Measurements from ENCODE around the gene GPATCH8. TPM values are rescaled to one million over a fixed set of nuclear protein-coding genes. Genes with fewer than 3 reads are reported as not detected.

GPATCH8 gene
- total RNA-seq, 1 donor from 2014 or later = 39.0 TPM

- Histone ChIP-seq H3K9me3 (no peaks in the 10 kb centered on the region), H3K4me1 (peaks cover 19% of the 10 kb centered on the region), H3K27me3 (no peaks in the 10 kb centered on the region), H3K36me3 (no peaks in the 10 kb centered on the region), H3K4me3 (peak overlapping the region; percentile 52 to 56), H3K27ac (peak overlapping the region; percentile 14)
- DNase-seq (ENCODE audit: extremely low spot score in 2 of 2) = no peak
- TF ChIP-seq CTCF (IDR thresholded peaks at IDR 0.05) (no peak), POLR2A (IDR thresholded peaks at IDR 0.05) (peak in 1 of 2 donors; percentile 47), POLR2AphosphoS5 (IDR thresholded peaks at IDR 0.05; ENCODE audit: insufficient read depth in 1 of 2, low read depth in 1 of 2) (peak in 1 of 2 donors; percentile 71)
- intact Hi-C loops (cut with DNase I) = no loop called here
Measured at GRCh38 chr17:44385287-44386181, 117.7 kb downstream of the GPATCH8 start.

GRCh38 chr17:44384823-44385286, 118.4 kb downstream of the GPATCH8 start:
- no peaks in the 10 kb centered on the region for H3K9me3 ChIP-seq
- no peak for DNase-seq (ENCODE audit: extremely low spot score in 2 of 2)
- H3K4me3 ChIP-seq = peak overlapping the region; percentile 52 to 56
- H3K36me3 ChIP-seq = no peaks in the 10 kb centered on the region
- no peak for TF ChIP-seq POLR2A (IDR thresholded peaks at IDR 0.05)
- TF ChIP-seq CTCF (IDR thresholded peaks at IDR 0.05) = no peak
- TF ChIP-seq POLR2AphosphoS5 (IDR thresholded peaks at IDR 0.05; ENCODE audit: insufficient read depth in 1 of 2, low read depth in 1 of 2) = no peak
- H3K4me1 ChIP-seq = peaks cover 19% of the 10 kb centered on the region
- H3K27ac ChIP-seq = peak overlapping the region; percentile 14
- no peaks in the 10 kb centered on the region for H3K27me3 ChIP-seq
- intact Hi-C loops (cut with DNase I) = no loop called here

- no peaks in the 10 kb centered on the region for H3K27me3 ChIP-seq
- H3K4me3 ChIP-seq = peak overlapping the region; percentile 52 to 56
- no peak for TF ChIP-seq POLR2AphosphoS5 (IDR thresholded peaks at IDR 0.05; ENCODE audit: insufficient read depth in 1 of 2, low read depth in 1 of 2)
- no peak for TF ChIP-seq POLR2A (IDR thresholded peaks at IDR 0.05)
- TF ChIP-seq CTCF (IDR thresholded peaks at IDR 0.05) = no peak
- no peak overlapping the region for H3K27ac ChIP-seq
- intact Hi-C loops (cut with DNase I) = no loop called here
- no peaks in the 10 kb centered on the region for H3K9me3 ChIP-seq
- no peak for DNase-seq (ENCODE audit: extremely low spot score in 2 of 2)
- no peaks in the 10 kb centered on the region for H3K36me3 ChIP-seq
- H3K4me1 ChIP-seq = peaks cover 19% of the 10 kb centered on the region
Measured at GRCh38 chr17:44384281-44384822, 118.9 kb downstream of the GPATCH8 start.

- Histone ChIP-seq H3K27me3 (no peaks in the 10 kb centered on the region), H3K9me3 (no peaks in the 10 kb centered on the region), H3K36me3 (no peaks in the 10 kb centered on the region), H3K4me1 (peaks cover 19% of the 10 kb centered on the region), H3K4me3 (no peak overlapping the region), H3K27ac (no peak overlapping the region)
- intact Hi-C loops (cut with DNase I) = no loop called here
- TF ChIP-seq POLR2AphosphoS5 (IDR thresholded peaks at IDR 0.05; ENCODE audit: insufficient read depth in 1 of 2, low read depth in 1 of 2) (no peak), POLR2A (IDR thresholded peaks at IDR 0.05) (no peak), CTCF (IDR thresholded peaks at IDR 0.05) (no peak)
- DNase-seq (ENCODE audit: extremely low spot score in 2 of 2) = no peak
Measured at GRCh38 chr17:44383861-44384260, 119.3 kb downstream of the GPATCH8 start.

- intact Hi-C loops (cut with DNase I) = no loop called here
- DNase-seq (ENCODE audit: extremely low spot score in 2 of 2) = no peak
- TF ChIP-seq POLR2AphosphoS5 (IDR thresholded peaks at IDR 0.05; ENCODE audit: insufficient read depth in 1 of 2, low read depth in 1 of 2) (no peak), CTCF (IDR thresholded peaks at IDR 0.05) (no peak), POLR2A (IDR thresholded peaks at IDR 0.05) (no peak)
Measured at GRCh38 chr17:44383363-44383762, 119.8 kb downstream of the GPATCH8 start.

More at GRCh38 chr17:44383363-44383762, 119.8 kb downstream of the GPATCH8 start:
- Histone ChIP-seq H3K4me1 (peaks cover 19% of the 10 kb centered on the region), H3K27me3 (no peaks in the 10 kb centered on the region), H3K9me3 (no peaks in the 10 kb centered on the region), H3K36me3 (no peaks in the 10 kb centered on the region), H3K4me3 (no peak overlapping the region), H3K27ac (no peak overlapping the region)
